ENCODE data around the gene PRLR.
"Not testable (repeated sequence)": the region's sequence is repeated elsewhere in the genome, so short reads cannot be mapped to it uniquely, and the experiment has no call there.

PRLR gene

DNA sequence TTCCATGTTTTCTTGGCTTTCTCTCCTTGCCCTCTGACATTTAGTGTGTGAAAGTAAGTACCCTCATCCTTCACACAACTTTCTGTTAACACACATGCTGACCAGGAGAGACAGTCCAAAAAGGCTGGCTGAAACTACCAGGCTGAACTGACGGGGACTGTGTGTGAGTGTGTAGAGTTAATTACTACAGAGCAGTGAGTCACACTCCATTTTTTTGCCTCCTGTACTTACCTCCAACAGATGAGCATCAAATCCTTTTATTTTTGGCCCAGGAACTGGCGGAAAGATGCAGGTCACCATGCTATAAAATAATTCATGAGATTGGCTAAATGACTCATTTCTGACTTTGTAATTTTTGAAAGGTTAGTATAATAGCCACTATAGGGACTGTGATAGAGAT is 162.3 kb downstream of the PRLR start:
- no peak for DNase-seq

DNA sequence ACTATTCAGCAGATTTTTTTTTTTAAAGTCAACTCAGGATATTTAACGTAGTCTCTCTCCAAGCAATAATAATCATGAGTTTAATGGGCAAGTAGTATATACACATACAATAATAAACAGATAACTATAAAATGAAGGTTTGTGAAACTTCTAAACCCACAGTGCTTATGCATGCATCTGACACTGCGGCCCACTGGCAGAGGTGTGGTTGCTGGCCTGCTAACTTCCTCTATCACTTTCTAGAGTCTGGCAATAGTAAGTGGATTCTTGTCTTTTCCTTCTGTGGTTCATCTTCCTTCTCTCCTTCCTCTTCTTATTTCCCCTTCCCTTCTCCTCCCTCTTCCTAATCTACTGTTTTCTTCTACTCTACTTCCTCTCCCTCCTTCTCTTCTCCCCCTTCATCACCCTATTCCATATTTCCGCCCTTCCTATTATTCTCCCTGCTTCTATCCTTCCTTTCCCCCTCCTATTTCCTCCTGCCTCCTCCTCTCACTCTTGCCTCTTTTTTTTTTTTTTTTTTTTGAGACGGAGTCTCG is 164.0 kb downstream of the PRLR start:
- DNase-seq: no peak

DNA sequence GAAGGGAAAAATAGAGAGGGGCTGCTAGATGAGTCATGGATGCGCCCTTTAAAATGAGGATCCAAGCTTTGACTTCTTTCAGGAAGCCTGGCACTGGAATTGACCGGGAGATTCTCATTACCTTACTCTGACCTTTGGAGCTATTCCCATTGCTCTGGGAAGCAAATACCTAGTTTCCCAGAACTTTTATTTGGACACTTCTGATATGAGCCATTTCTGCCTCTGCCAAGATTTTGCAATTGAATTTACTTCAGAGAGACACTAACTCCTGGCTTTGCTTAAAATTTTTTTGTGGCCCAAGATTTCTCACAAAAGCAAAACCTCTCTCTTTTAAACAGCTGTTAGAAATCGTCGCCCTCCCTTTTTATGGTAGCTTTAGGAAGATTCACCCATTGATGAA is 166.9 kb downstream of the PRLR start:
- no peak for DNase-seq

DNA sequence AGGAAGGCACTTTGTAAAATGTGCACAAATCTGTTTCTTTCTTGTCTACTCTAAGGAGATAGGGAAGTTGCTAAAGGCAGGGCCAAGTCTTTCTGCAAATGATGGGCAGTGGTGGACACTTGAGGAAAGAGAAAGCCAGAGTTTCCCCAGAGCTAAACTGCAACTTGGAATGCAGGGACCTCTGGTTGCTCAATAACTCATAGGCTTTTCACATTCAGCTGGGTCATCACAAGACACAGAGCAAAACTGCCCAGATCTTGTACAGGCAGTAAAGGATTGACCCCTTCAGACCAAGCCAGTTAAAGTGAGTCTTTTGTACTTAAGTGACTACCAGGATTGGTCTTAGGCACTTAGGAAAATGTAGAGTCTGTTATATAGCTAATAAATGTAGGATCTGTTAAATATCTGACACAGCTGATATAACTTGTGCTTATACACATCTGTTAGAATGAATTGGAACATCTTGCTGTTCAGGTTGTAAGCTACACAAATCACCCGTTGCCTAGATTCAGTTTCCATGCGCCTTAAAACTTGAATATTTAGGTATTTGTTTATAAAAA is 169.0 kb downstream of the PRLR start:
- DNase-seq: no peak

DNA sequence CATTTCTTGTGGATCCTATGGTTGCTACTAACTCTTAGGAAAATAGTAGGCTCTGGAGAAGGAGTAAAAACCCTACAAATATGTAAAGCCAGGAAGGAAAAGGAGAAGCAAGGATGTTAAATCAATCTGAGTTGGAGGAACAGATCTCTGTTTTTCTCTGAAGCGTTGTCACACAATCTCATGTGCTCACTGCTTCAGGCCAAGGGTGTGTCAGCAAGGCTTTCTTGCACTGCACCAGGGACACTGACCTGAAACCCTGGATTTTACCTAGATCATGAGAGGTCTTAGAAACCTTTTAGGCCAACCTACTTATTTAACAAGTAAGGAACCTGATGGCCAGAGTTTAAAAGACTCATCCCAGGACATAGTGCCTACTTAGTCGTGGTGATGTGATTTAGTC is 170.1 kb downstream of the PRLR start:
- DNase-seq: no peak

DNA sequence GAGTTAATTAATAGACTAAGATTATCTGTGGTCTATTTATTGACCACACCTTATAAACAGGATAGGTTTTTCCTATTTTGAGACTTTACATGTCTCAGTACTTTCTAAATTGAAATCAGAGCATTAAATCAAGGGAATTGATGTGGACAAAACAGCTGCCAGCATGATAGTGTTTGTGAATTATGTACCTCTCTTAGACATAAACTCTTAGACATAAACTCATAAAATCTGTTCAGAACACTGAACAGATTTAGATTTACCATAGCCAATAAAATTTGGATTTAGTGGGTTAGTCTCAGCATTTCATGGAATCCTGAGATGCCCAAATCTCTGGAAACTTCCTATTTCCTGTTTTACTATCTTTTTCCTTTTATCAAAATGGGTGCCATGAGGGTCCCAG is 171.0 kb downstream of the PRLR start:
- DNase-seq: no peak

DNA sequence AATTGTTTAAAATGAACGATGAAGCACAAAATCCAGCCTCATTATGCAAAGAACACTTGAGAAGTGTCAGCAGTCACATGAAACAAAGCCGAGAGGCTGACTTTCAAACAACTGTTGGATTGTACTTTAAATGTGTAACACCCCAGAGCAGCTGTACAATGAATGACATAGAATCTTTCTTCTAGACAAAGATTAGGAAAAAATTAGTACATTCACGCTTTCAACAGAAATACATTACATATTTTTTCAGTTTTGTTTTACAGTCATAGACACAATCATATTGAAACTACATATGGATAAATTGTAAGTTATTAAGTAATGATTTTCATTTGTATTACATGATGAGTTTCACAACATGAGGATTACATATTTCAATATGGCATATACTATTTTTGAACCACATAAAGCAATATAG is 171.9 kb downstream of the PRLR start:
- DNase-seq: no peak

DNA sequence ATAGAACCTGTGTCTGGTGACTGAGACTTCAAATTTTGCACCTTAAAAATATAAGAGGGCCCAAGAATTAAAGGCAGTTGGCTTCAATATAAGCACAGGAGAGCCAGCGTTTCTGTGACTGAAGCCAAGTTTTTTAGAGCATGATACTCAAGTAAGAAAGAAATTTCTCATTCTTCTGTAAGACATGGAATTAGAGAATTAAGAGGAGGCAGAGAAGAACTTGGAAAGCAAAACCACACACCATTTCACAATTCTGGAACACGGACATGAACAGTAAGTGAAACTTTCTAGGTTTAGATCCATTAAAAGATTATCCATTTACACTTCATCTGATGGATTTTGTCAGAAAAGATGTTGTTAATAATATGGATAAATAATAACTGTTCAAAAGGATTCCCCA is 173.6 kb downstream of the PRLR start:
- no peak for DNase-seq

DNA sequence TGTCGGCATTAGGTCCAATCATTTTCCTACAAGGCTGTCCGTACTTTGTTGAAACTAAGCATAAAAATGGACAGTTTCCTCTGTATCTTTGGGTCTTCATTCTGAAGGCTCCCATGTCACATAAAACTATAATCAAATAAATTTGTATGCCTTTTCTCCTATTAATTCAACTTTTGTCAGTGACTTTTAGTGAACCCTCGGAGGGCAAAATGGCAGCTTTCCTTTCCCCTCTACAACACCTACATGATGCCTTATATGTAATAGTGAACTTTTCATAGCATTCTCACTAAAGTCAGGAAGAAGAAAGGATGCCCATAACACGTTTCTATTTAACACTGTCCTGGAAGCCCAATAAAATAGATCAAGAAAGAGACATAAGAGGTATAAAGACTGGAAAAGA is 177.4 kb downstream of the PRLR start:
- DNase-seq: no peak

DNA sequence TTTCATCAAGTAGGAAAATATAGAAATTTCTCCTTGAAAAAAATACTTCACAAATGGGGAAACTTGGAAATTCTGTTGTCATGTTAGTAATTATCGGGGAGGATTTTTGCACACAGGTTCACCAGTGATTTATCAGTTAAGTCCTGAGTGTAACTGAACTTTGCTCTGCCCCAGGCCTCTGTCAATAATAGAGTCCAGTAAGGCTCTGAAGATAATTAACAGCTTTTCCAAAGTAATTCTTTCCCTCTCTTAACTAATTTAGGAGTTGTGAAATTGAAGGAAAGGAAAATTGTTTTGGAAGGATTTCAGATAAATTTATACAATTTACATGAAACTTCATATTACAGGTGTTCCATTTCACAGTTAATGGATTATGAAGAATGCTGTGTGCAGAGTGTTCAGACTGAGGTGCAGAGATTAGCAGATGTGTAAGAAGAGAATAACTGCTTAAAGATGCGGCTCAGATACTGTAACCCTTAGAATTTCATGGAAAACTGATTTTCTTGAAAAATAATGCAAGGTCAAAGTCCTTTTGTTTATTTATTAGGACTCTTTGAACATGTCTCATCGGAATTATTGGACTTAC is 179.7 kb downstream of the PRLR start:
- no peak for DNase-seq

DNA sequence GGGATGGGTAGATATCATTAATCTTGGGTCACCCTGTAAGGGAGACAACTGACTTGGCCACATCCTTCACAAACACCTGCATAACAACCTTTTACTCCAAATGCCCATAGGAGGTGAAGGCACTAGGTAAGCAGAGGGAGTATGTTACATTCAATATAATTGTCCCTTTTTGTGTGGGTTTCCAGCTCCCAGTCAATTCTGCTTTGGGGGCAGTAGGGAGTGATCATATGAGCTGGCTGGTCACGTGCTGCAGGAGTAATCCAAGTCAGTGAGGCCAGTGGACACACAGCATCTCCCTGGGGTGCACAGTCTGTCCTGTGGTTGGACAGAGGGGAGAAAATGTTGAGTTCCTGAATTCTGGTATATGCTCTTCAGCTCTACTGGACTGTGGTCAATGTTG is 181.4 kb downstream of the PRLR start:
- no peak for DNase-seq

DNA sequence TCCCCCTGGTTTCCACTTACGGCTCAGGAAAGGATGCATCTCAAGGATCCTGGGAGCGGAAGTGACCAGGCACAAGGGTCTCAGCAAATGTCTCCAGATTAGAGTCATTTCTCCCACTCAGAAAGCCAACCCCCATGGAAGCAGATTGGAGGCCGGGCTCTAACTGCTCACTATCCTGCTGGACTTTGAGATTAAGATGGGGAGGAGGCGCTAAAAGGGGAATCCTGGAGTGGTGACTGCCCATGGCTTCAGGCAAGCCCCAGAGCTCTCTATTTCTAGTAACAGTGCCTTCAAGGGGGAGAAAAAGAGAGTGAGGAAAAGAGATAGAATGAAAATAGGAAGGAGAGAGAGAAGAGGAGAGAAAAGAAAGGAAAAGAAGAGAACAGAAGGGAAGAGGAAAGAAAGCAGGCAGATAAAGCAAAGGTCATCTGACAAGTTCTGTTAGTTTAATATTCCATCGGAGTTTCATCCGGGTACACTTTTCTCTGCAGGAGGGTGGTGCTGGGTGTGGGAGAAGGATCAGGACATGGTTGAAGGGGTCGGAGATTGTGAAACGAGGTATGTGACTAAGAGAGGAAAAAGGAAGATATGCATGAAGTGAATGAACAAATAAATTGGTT is 182.4 kb downstream of the PRLR start, which contains the start of gene AGXT2:
Gene AGXT2, minus strand, starts transcription at position 165 of the 620 bp plus-strand sequence. Its CDS starts 57 bp downstream, at position 108.
- no peak for DNase-seq

DNA sequence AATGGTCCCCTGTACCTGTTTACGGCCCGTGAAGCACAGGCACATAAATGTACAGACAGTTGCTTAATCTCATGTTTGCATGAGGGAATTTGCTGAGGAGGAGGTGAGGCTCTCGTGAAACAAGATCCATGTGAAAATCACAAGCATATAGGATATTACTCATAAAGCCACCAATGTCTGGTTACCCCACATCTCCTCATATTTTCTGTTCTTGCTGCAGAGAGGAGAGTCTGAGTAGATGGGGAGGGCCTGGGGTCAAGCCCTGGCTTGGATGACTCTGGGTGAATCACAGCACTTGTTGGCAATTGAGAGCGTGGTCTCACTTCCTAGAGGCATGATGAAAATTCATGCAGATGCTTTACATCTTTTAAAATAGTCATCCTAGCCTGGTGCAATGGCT is 183.5 kb downstream of the PRLR start:
- DNase-seq: no peak

DNA sequence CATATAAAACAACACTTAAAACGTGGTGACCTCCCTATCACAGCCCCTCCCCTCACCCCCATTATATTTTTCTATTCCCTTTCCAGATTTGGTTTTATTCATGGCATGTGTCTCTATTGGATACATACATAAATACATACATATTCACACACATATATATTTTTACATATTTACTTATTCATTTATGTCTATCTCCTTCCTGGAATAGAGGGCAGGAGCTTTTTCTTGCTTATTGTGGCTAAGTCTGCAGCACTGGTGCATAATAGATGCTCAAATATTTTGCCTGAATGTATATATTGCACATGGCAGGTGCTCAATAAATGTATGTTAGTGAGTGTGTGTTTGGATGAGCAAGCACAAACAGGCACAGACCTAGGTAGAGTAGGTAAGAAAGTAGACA is 185.0 kb downstream of the PRLR start:
- no peak for DNase-seq

DNA sequence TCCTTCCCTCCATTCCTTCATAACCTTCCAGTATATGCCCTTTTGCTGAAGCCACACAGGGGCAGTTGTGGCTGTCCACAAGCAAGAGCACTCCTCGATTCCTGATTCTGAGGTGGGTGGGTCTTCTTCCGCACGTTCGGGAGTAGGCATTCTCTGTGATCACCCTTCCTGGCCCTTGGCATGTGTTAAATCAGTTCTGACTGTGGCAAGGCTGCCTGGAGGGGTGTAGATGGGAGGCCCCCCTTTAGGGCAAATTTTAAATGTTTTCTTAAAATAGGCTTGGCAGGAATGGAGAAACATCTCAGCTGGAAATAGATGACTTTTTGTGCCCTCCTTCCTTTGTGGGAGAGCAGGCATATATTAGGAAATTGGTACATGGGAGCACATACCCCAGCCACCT is 185.6 kb downstream of the PRLR start:
- no peak for DNase-seq

DNA sequence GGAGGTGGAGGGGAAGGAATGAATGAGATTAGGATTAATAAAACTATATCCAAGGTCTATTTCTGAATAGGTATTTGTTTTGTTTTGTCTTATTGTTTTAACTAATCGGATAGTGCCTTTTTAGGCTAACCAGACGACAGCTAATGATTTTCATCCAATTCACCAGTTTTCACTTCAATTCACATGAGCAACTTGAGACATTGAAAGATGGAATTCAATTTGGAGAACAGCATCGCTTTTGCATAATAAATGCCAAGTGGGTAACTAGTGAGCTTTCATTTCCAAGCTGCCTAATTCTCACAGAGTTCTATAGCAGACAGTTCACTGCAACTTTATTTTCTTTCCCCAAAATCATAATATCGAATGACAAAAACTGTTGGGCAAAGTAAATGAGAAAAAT is 187.5 kb downstream of the PRLR start:
- DNase-seq: no peak

DNA sequence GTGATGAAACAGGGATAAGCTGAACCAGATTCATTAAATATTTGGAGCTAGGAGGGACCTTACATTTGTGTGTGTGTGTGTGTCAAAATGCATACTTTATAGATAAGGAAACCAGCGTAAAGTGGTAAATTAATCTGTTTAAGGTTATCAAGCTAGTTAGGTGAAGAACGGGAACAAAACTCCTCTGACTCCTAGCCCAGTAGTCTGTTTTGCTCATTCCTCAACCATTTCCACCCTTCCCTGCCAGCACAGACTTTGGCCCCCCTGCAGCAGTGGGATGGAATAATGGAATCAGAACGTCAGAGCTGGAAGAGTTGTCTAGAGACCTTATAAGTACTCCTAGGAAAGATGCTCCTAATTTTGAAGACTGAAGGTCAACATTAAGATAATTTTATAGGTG is 189.0 kb downstream of the PRLR start:
- no peak for DNase-seq

DNA sequence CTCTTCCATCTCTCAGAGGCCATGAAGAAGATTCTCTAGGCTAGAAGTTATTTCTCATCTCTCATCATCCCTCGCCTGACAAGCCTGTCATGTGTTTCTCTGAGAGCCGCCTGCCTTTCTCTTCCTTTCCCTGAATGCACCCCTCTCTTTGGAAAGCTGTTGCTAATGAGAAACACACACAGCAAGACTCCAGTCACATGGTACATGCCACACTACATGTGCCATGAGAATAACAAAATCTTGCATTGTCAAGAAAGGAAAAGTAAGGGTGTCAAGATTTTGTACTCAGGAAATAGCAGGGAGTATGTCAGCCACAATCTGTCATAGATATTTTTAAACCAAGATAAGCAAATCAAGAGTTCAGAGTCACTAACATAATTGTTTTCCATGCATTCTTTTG is 191.4 kb downstream of the PRLR start:
- no peak for DNase-seq

DNA sequence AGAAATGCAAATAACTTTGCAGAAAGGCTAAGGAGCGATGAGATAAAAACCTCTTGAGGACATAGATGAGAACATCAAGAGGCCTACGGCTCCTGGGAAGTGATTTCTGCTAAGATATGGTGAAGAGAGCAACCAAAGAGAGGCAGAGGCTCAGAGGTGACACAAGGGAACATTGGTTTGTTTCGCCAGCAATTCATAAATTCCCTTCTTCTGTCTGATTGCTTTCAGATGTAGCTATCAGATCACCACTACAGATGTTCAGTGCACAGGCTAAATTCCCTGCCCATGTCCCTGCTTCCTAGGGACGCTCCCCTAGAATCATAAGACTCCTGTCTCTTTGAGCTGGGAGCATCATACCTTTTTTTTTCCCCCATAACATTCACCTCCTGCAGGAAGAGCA is 193.8 kb downstream of the PRLR start:
- DNase-seq: no peak

DNA sequence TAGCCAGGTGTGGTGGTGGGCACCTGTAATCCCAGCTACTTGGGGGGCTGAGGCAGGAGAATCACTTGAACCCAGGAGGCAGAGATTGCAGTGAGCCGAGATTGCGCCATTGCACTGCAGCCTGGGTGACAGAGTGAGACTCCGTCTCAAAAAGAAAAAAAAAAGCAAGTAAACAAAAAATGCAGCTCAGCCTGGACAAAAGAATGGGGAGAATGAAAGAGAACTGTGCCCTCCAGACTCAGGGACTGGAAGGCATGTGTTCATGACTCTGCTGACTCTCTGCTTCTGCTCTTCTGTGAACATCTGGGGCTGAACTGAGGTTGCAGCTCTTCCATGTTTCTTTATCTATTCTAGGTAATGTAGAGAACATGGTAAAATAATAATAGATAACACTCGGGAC is 194.4 kb downstream of the PRLR start:
- not testable (repeated sequence) for DNase-seq

DNA sequence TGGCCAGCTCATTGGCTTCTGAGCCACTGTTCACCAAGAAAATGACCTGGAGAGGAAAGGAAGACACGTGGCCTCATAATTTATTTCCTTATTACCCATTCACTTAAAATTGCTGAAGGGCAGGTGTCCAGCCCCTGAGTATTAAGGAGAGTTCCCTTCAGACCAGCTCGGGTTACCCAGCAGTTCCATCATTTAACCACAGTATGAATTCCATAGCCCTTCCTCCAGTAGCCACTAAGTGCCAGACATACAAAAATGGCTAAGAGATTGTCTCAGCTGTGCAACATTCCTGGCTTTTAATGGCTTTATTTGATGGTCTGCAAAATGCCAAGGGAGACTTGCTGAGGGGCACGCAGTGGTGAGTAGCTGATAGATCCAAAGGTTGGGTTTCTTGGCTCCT is 195.0 kb downstream of the PRLR start:
- no peak for DNase-seq

DNA sequence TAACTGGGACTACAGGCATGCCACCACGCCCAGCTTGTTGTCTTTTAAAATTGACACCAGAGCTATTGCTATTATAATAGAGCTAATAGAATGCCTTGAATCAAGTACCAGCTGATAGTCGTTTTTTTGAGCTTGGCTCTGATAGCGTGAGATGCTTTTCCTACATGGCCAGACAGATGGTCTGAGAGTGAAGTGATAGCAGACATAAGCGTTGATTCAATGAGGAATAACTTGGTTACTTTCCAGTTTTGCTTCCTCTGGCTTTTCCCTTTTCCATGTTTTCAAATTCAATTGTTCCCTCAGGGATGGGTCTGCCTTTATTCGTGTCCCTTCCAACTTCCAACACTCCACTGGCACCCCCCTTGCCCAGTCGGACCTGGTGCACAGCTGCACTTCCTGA is 197.9 kb downstream of the PRLR start:
- no peak for DNase-seq

DNA sequence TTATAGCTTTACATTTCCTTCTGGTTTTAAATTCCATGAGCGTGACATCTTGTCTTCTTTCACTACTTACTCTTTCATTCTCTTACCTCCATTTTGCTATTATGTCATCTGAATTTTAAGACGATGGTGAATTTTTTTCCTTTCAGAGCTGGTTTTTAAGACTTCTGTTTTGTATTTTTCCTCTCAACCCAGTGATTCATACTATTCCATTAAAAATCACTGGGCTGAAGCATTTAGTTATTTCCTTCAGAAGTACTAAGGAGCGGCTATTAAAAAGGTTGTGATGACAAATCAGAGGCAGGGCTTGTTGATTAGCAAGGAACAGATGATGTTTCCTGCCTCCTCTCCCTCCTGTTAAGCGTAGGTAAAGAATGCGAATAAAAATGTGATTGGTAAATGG is 199.0 kb downstream of the PRLR start:
- DNase-seq: no peak

DNA sequence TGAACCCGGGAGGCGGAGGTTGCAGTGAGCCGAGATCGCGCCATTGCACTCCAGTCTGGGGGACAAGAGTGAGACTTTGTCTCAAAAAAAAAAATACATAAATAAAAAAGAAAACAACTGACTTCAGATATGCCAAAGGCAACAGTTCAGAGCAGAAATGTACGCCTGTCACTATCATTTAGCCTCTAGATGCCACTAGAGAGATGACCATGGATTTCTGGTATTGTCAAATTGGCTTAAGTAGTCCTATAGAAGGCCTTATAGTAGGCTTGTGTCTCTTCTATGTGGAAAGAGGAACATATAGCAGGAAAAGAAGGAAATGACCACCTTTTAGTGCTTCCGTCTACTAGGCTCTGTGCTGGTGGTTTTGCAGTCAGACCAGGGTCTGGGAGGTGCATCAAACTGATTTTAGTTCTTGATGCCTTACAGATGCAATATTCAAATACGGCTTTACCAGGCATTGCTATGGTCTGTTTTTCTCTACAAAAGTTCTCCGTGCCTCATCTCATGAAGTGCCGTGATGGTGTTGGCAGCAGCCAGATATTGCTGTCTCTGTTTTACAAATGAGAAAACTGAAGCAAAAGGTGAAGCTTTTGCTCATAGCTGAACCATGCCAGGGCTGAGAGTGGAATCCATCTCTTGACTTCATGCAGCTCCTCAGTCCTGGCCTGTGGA is 199.7 kb downstream of the PRLR start:
- DNase-seq: no peak

All from cerebellar nuclear complex (tissue), 1 donor.